Activated T-cell treated with anti-CD3 and anti-CD28 coated beads, Interleukin-2, amount 50 U/mL, for 24 hours (primary cell): Measurements from ENCODE around the gene MVD.
A peak's percentile ranks its signal among the peaks of the same experiment; 100 is the strongest.

Experiments used
- DNase-seq: peaks from one replicate; pipeline ENCODE4 v3.0.0-alpha.2; 2020
- H3K27ac Mint-ChIP-seq: 2 replicates; pipeline ENCODE4 v1.8.0; 2020; ENCODE audit warnings: mild to moderate bottlenecking, mixed read lengths
- H3K27me3 Mint-ChIP-seq: 2 replicates; pipeline ENCODE4 v1.8.0; 2020; ENCODE audit warnings: mixed read lengths
- H3K36me3 Mint-ChIP-seq: 2 replicates; pipeline ENCODE4 v1.8.0; 2020; ENCODE audit warnings: low read depth, mixed read lengths
- H3K4me1 Mint-ChIP-seq: 2 replicates; pipeline ENCODE4 v1.8.0; 2020; ENCODE audit warnings: low read depth, mixed read lengths
- H3K4me3 Mint-ChIP-seq: 2 replicates; pipeline ENCODE4 v1.8.0; 2020; ENCODE audit warnings: mild to moderate bottlenecking, moderate library complexity, mixed read lengths
- H3K9me3 Mint-ChIP-seq: 2 replicates; pipeline ENCODE4 v1.8.0; 2020; ENCODE audit warnings: mixed read lengths

MVD gene

GRCh38 chr16:88658714-88659113 is 4.2 kb downstream of the MVD start:
- Mint-ChIP-seq H3K4me1 (peaks cover 15% of the 10 kb centered on the region), H3K9me3 (no peaks in the 10 kb centered on the region), H3K27me3 (no peaks in the 10 kb centered on the region), H3K36me3 (peaks cover 44% of the 10 kb centered on the region), H3K4me3 (no peak overlapping the region), H3K27ac (no peak overlapping the region)
- DNase-seq: no peak

- peaks cover 45% of the 10 kb centered on the region for H3K36me3 Mint-ChIP-seq
- H3K27ac Mint-ChIP-seq: no peak overlapping the region
- peaks cover 15% of the 10 kb centered on the region for H3K4me1 Mint-ChIP-seq
- DNase-seq: no peak
- H3K9me3 Mint-ChIP-seq: no peaks in the 10 kb centered on the region
- H3K4me3 Mint-ChIP-seq: no peak overlapping the region
- H3K27me3 Mint-ChIP-seq: no peaks in the 10 kb centered on the region
These were observed 5.5 kb downstream of the MVD start for GRCh38 chr16:88657371-88657770.

GRCh38 chr16:88656291-88656980 is 6.5 kb downstream of the MVD start:
- H3K36me3 Mint-ChIP-seq: peaks cover 45% of the 10 kb centered on the region
- H3K4me1 Mint-ChIP-seq: peaks cover 15% of the 10 kb centered on the region
- no peaks in the 10 kb centered on the region for H3K27me3 Mint-ChIP-seq
- no peaks in the 10 kb centered on the region for H3K9me3 Mint-ChIP-seq
- DNase-seq: no peak
- H3K27ac Mint-ChIP-seq: no peak overlapping the region
- no peak overlapping the region for H3K4me3 Mint-ChIP-seq

DNA sequence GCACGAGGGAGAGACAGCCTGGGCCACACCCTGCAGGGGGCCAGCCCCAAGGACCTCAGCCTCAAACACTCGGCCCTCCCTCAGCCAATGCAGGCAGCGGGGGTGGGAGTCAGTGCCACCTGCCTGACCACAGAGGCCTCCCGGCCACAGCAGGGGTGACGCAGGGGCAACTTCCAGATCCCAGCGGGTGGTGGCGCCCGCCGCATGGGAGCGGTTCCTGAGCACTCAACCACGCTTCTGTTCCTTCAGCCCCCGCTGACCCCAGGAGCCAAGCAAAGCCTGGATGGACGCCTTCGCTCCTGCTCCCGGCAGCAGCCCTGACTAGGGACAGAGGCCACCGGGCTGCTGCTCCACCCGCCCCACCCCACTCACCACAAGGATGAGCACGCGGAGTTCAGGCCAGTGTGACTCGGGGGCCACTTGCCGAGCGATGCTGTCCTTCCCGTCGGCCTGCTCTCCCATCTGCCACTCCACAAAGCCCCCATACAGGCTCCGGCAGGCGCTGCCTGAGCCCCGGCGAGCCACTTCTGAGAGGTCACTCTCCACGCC is 7.1 kb downstream of the MVD start:
- peaks cover 13% of the 10 kb centered on the region for H3K4me1 Mint-ChIP-seq
- H3K36me3 Mint-ChIP-seq: peaks cover 45% of the 10 kb centered on the region
- no peak overlapping the region for H3K4me3 Mint-ChIP-seq
- DNase-seq: no peak
- H3K27ac Mint-ChIP-seq: no peak overlapping the region
- H3K27me3 Mint-ChIP-seq: no peaks in the 10 kb centered on the region
- H3K9me3 Mint-ChIP-seq: no peaks in the 10 kb centered on the region

DNA sequence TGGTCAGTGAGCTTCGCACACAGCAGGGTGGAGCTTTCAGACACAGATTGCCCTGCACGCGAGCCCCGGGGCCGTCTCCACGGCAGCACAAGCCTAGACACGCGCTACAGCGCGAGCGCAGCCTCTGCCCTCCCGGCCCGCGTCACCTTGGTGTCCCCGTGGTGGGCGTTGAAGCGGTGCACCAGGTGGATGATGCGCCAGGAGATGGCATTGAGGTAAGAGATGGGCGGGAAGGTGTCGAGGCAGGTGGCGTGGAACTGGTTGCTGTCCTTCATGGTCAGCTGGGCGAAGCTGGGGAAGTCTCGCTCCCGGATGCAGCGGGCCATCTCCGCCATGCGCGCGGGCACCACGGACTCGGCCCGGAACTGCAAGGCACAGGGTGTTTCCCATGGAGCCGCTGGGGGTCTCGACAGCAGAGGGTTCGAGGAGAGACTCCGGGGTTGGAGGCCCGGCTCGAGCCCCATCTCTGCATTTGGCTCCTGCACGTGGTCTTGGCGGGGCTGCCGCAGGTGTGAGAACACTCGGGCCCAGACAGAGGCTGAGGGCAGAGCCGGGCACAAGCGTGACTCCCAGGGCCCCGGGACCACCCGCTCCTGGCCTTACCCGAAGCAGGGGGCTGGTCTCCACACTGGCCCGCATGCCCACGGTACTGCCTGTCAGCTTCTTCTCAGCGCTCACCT is 7.7 kb downstream of the MVD start:
- Mint-ChIP-seq H3K4me3 (no peak overlapping the region), H3K4me1 (peaks cover 13% of the 10 kb centered on the region), H3K9me3 (no peaks in the 10 kb centered on the region), H3K27ac (peak overlapping the region; percentile 13), H3K27me3 (no peaks in the 10 kb centered on the region), H3K36me3 (peaks cover 46% of the 10 kb centered on the region)
- DNase-seq: no peak

GRCh38 chr16:88654363-88655052 is 8.4 kb downstream of the MVD start:
- Mint-ChIP-seq H3K36me3 (peaks cover 48% of the 10 kb centered on the region), H3K27me3 (no peaks in the 10 kb centered on the region), H3K9me3 (no peaks in the 10 kb centered on the region), H3K4me1 (peaks cover 15% of the 10 kb centered on the region), H3K4me3 (no peak overlapping the region), H3K27ac (peak overlapping the region; percentile 13)
- no peak for DNase-seq

- Mint-ChIP-seq H3K36me3 (peaks cover 52% of the 10 kb centered on the region), H3K4me3 (no peak overlapping the region), H3K27ac (peak overlapping the region; percentile 50), H3K9me3 (no peaks in the 10 kb centered on the region), H3K27me3 (no peaks in the 10 kb centered on the region), H3K4me1 (peaks cover 20% of the 10 kb centered on the region)
- DNase-seq: no peak
These were observed 9.1 kb downstream of the MVD start for GRCh38 chr16:88653596-88654362.

DNA sequence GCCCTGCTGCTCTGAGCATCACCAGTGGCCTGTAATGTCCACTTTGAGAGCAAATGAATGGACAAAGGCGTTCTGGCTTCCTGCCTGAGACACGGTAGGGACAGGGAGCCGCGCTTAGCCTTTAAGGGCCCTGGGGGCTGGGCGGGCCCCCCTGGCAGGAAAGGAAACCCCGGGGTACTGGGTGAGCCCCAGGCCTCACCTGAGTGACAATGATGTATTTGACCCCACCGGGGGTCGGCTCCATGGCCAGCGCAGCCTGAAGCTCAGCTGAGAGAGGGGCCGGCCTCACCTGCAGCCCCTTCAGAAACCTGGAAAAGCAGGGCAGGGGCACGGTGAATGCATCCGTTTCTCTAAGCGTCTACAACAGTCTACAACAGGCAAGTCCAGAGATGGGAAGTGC is 9.8 kb downstream of the MVD start:
- DNase-seq: no peak
- Mint-ChIP-seq H3K4me1 (peaks cover 20% of the 10 kb centered on the region), H3K9me3 (no peaks in the 10 kb centered on the region), H3K4me3 (no peak overlapping the region), H3K27ac (peak overlapping the region; percentile 50), H3K36me3 (peaks cover 50% of the 10 kb centered on the region), H3K27me3 (no peaks in the 10 kb centered on the region)

GRCh38 chr16:88652762-88653063 is 10.2 kb downstream of the MVD start:
- Mint-ChIP-seq H3K4me1 (peaks cover 20% of the 10 kb centered on the region), H3K36me3 (peaks cover 46% of the 10 kb centered on the region), H3K27ac (no peak overlapping the region), H3K9me3 (no peaks in the 10 kb centered on the region), H3K27me3 (no peaks in the 10 kb centered on the region), H3K4me3 (no peak overlapping the region)
- no peak for DNase-seq

- H3K4me3 Mint-ChIP-seq: peak overlapping the region; percentile 12
- H3K36me3 Mint-ChIP-seq: peaks cover 46% of the 10 kb centered on the region
- H3K9me3 Mint-ChIP-seq: no peaks in the 10 kb centered on the region
- H3K4me1 Mint-ChIP-seq: peaks cover 20% of the 10 kb centered on the region
- no peaks in the 10 kb centered on the region for H3K27me3 Mint-ChIP-seq
- peak overlapping the region; percentile 97 for H3K27ac Mint-ChIP-seq
- DNase-seq: no peak
These were observed 10.7 kb downstream of the MVD start for GRCh38 chr16:88651989-88652761.

- peak; percentile 79 for DNase-seq
- Mint-ChIP-seq H3K9me3 (no peaks in the 10 kb centered on the region), H3K27ac (peak overlapping the region; percentile 97), H3K4me1 (peaks cover 20% of the 10 kb centered on the region), H3K36me3 (peaks cover 41% of the 10 kb centered on the region), H3K4me3 (peak overlapping the region; percentile 88), H3K27me3 (no peaks in the 10 kb centered on the region)
These were observed 11.5 kb downstream of the MVD start for GRCh38 chr16:88651276-88651988.

- Mint-ChIP-seq H3K4me3 (peak within 1 kb of the TSS; percentile 88), H3K4me1 (peaks cover 20% of the 10 kb centered on the region), H3K9me3 (no peaks in the 10 kb centered on the region), H3K27me3 (no peaks in the 10 kb centered on the region), H3K36me3 (peaks cover 42% of the 10 kb centered on the region), H3K27ac (peak within 1 kb of the TSS; percentile 97)
- peak; percentile 90 for DNase-seq
These were observed 12.1 kb downstream of the MVD start, which contains the start of gene CYBA for GRCh38 chr16:88650749-88651275. TSS of gene CYBA (minus strand) at chr16:88651053. CDS start at chr16:88651013, 40 bp downstream.
